Activated effector memory CD4-positive, alpha-beta T cell treated with Interleukin-2 at 50 U/mL for 16 hours (primary cell): ENCODE results near the gene SRSF1.

Experiments
- DNase-seq: peaks from one replicate; pipeline ENCODE4 v3.0.0-alpha.2; 2020

Gene SRSF1

GRCh38 chr17:58010067-58010799 is 3.2 kb upstream of the SRSF1 start:
- DNase-seq: no peak

GRCh38 chr17:58007781-58008706 is 998 bp upstream of the SRSF1 start:
- no peak for DNase-seq

- DNase-seq: no peak
Measured at GRCh38 chr17:58006560-58006923, 504 bp downstream of the SRSF1 start.

- DNase-seq: peak; percentile 38
Measured at GRCh38 chr17:58005728-58006559, 1.1 kb downstream of the SRSF1 start.

GRCh38 chr17:58005031-58005727 is 1.9 kb downstream of the SRSF1 start:
- no peak for DNase-seq

GRCh38 chr17:58004060-58004459 is 3.0 kb downstream of the SRSF1 start:
- DNase-seq: no peak

- DNase-seq: no peak
Measured at GRCh38 chr17:58002973-58003372, 4.1 kb downstream of the SRSF1 start.

- DNase-seq: no peak
Measured at GRCh38 chr17:58002154-58002948, 4.7 kb downstream of the SRSF1 start.

GRCh38 chr17:58001461-58002124 is 5.5 kb downstream of the SRSF1 start:
- DNase-seq: no peak

- DNase-seq: no peak
Measured at GRCh38 chr17:57999496-58000017, 7.5 kb downstream of the SRSF1 start.

GRCh38 chr17:57999010-57999495 is 8.0 kb downstream of the SRSF1 start:
- no peak for DNase-seq

- no peak for DNase-seq
Measured at GRCh38 chr17:57997085-57997809, 9.8 kb downstream of the SRSF1 start.

- DNase-seq: peak; percentile 29
Measured at GRCh38 chr17:57995076-57995956, 11.7 kb downstream of the SRSF1 start.

- DNase-seq: no peak
Measured at GRCh38 chr17:57994436-57994835, 12.6 kb downstream of the SRSF1 start.

- no peak for DNase-seq
Measured at GRCh38 chr17:57993471-57994365, 13.3 kb downstream of the SRSF1 start.

- no peak for DNase-seq
Measured at GRCh38 chr17:57991537-57991936, 15.5 kb downstream of the SRSF1 start.

GRCh38 chr17:57990037-57990436 is 17.0 kb downstream of the SRSF1 start:
- DNase-seq: no peak
